HEK293 (cell line): Measurements from ENCODE around the gene RALY.

Experiments used
- CTCF ChIA-PET: fragments of 350-600 bp; formaldehyde crosslinking; extraction: SDS; loops from one replicate; lab custom pipeline; 2021; ENCODE audit warnings: antibody characterized with exemption; lab: Yijun Ruan, JAX
- POLR2A ChIA-PET: fragments of 300-600 bp; formaldehyde crosslinking; extraction: SDS; loops from one replicate; lab custom pipeline; 2020; ENCODE audit warnings: antibody characterized with exemption, inconsistent platforms; lab: Yijun Ruan, JAX
- H3K27ac ChIP-seq: fragments of 200-500 bp; sonication (Bioruptor generic); 2 replicates; pipeline ENCODE4 v1.5.1; 2014; ENCODE audit warnings: low read depth, low read length, control low read depth, inconsistent platforms; ENCODE audit errors: extremely low read depth
- H3K36me3 ChIP-seq, 2 experiments: fragments of 200-500 bp in 1 of 2; sonication (Bioruptor generic) in 1 of 2; 1 replicate in 1 of 2; 2 replicates in 1 of 2; pipeline ENCODE4 v1.5.1; 2014 to 2017; ENCODE audit warnings: inconsistent platforms in 2 of 2, low read length in 2 of 2; ENCODE audit not compliant: control insufficient read depth in 2 of 2, insufficient read depth in 1 of 2
- H3K4me1 ChIP-seq: fragments of 200-500 bp; sonication (Bioruptor generic); 2 replicates; pipeline ENCODE4 v1.5.1; 2014; ENCODE audit warnings: mild to moderate bottlenecking, low read length, inconsistent platforms; ENCODE audit not compliant: control insufficient read depth, insufficient read depth
- H3K4me3 ChIP-seq: 2 replicates; pipeline ENCODE4 v1.5.1; 2011; ENCODE audit warnings: low read depth, mild to moderate bottlenecking, control low read depth, low read length, moderate library complexity
- H3K9me3 ChIP-seq: fragments of 200-500 bp; sonication (Bioruptor generic); 2 replicates; pipeline ENCODE4 v1.5.1; 2014; ENCODE audit warnings: low read depth, low read length, inconsistent platforms; ENCODE audit not compliant: control insufficient read depth, insufficient read depth
- ELK4 ChIP-seq: IDR thresholded peaks from 2 replicates; pipeline ENCODE4 v1.6.1; 2011; ENCODE audit warnings: mild to moderate bottlenecking, low read depth, low read length, borderline replicate concordance
- IKZF3 ChIP-seq: fragments of 450-650 bp; IDR thresholded peaks from 2 replicates; pipeline ENCODE4 v1.5.0; 2018; ENCODE audit warnings: missing biosample characterization, mild to moderate bottlenecking, missing genetic modification characterization, moderate library complexity
- PRDM2 ChIP-seq: fragments of 450-650 bp; formaldehyde crosslinking; IDR thresholded peaks from 2 replicates; pipeline ENCODE4 v1.5.1; 2016; ENCODE audit warnings: missing biosample characterization, missing genetic modification characterization, borderline replicate concordance
- TCF7L2 ChIP-seq: IDR thresholded peaks from 2 replicates; pipeline ENCODE4 v1.6.1; 2011; ENCODE audit warnings: low read depth, mild to moderate bottlenecking, inconsistent platforms, low read length, moderate library complexity, borderline replicate concordance
- ZBTB10 ChIP-seq: fragments of 450-650 bp; formaldehyde crosslinking; IDR thresholded peaks from 2 replicates; pipeline ENCODE4 v1.5.1; 2016; ENCODE audit warnings: missing biosample characterization, missing genetic modification characterization
- ZBTB17 ChIP-seq: fragments of 450-650 bp; formaldehyde crosslinking; IDR thresholded peaks from 2 replicates; pipeline ENCODE4 v1.5.1; 2016; ENCODE audit warnings: missing biosample characterization, missing genetic modification characterization
- ZEB2 ChIP-seq: fragments of 450-650 bp; formaldehyde crosslinking; IDR thresholded peaks from 2 replicates; pipeline ENCODE4 v1.5.1; 2016; ENCODE audit warnings: missing biosample characterization, missing genetic modification characterization
- ZFP37 ChIP-seq: fragments of 450-650 bp; formaldehyde crosslinking; IDR thresholded peaks from 2 replicates; pipeline ENCODE4 v1.5.1; 2016; ENCODE audit warnings: missing biosample characterization, missing genetic modification characterization
- ZFP69B ChIP-seq: fragments of 450-650 bp; formaldehyde crosslinking; IDR thresholded peaks from 2 replicates; pipeline ENCODE4 v1.5.1; 2016; ENCODE audit warnings: missing biosample characterization, missing genetic modification characterization
- ZNF548 ChIP-seq: fragments of 450-650 bp; formaldehyde crosslinking; IDR thresholded peaks from 2 replicates; pipeline ENCODE4 v1.5.1; 2016; ENCODE audit warnings: missing biosample characterization, missing genetic modification characterization
- ZNF549 ChIP-seq: fragments of 450-650 bp; IDR thresholded peaks from 2 replicates; pipeline ENCODE4 v1.5.1; 2018; ENCODE audit warnings: missing biosample characterization, missing genetic modification characterization, mild to moderate bottlenecking, inconsistent platforms, moderate library complexity
- ZNF621 ChIP-seq: fragments of 450-650 bp; formaldehyde crosslinking; IDR thresholded peaks from 2 replicates; pipeline ENCODE4 v1.5.1; 2017; ENCODE audit warnings: missing biosample characterization, missing genetic modification characterization
- ZNF768 ChIP-seq: fragments of 450-650 bp; formaldehyde crosslinking; IDR thresholded peaks from 2 replicates; pipeline ENCODE4 v1.5.1; 2018; ENCODE audit warnings: missing biosample characterization, mild to moderate bottlenecking, missing genetic modification characterization
- TF ChIP-seq, protein P1 (sequence below): sonication (generic); formaldehyde crosslinking; IDR thresholded peaks from 2 replicates; pipeline ENCODE4 v1.8.1; 2022; ENCODE audit warnings: mild to moderate bottlenecking, moderate library complexity, missing genetic modification reagents
- TF ChIP-seq, protein P2 (sequence below): fragments of 450-650 bp; formaldehyde crosslinking; IDR thresholded peaks from 2 replicates; pipeline ENCODE4 v1.5.1; 2016; ENCODE audit warnings: missing biosample characterization, missing genetic modification characterization
- TF ChIP-seq, protein P3 (sequence below): fragments of 450-650 bp; formaldehyde crosslinking; IDR thresholded peaks from 2 replicates; pipeline ENCODE4 v1.5.1; 2016; ENCODE audit warnings: missing biosample characterization, missing genetic modification characterization

RALY gene

DNA sequence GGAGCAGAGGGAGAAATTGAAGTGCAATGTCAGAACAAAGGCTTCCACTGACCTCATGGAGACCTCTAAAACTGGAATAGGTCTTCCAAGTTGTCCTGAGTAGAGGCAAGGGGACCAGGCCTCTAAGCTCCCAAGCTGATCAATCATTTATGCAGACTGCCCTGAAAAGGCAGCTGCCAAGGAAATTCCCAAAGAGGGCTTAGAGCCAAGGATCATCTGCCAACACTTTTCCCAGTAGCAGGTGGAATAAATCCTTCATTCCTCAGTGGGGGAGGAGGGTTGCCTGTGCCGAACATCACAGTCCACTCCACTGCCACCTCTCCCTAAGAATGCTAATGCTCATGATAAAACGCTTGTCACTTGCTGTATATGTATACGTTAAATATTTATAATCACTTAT is 29.3 kb upstream of the RALY start:
- H3K4me1 ChIP-seq = no peaks in the 10 kb centered on the region
- CTCF ChIA-PET = interaction anchor here (0.6 to 1.1 kb wide), 2 partner anchors 17 to 105 kb away, joined by 3 read pairs; no protein-coding TSS in a partner anchor
- TF ChIP-seq ZFP69B (tag by site-specific recombination) (no peak), ZNF548 (tag by site-specific recombination) (no peak)
- TF ChIP-seq, all 188 proteins: peak for 0
- Histone ChIP-seq H3K4me3 (no peak overlapping the region), H3K9me3 (no peaks in the 10 kb centered on the region), H3K36me3 (no peaks in the 10 kb centered on the region), H3K27ac (no peak overlapping the region)
- POLR2A ChIA-PET = interaction anchor here (0.6 kb wide), 1 partner anchor 14 kb away, joined by 4 read pairs; no protein-coding TSS in a partner anchor

DNA sequence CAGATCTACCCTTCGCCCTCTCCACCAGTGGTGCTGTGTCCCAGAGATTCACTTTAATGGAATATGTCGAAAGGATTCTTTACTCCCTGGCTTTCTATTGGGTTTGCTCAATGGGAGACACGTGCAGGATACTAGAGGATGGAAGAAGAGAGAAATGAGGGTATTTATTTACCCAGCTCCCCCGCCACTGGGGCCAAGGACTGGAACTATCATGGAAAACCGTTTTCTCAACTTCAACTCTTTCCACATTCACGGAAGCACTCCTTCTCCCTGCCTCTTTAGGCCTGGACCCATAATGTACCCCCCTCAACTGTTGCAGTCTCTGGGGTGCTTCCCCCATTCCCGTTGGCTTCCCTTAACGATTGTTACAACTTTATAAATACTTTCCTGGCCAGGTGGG is 26.6 kb upstream of the RALY start:
- TF ChIP-seq ZNF768 (tag by site-specific recombination) = no peak
- TF ChIP-seq ZNF549 (tag by site-specific recombination) = no peak
- no peak for TF ChIP-seq PRDM2 (tag by site-specific recombination)
- no peak for TF ChIP-seq IKZF3
- no peak for TF ChIP-seq ZBTB17 (tag by site-specific recombination)
- no peak for TF ChIP-seq ZNF621 (tag by site-specific recombination)
- TF ChIP-seq, protein P1, sequence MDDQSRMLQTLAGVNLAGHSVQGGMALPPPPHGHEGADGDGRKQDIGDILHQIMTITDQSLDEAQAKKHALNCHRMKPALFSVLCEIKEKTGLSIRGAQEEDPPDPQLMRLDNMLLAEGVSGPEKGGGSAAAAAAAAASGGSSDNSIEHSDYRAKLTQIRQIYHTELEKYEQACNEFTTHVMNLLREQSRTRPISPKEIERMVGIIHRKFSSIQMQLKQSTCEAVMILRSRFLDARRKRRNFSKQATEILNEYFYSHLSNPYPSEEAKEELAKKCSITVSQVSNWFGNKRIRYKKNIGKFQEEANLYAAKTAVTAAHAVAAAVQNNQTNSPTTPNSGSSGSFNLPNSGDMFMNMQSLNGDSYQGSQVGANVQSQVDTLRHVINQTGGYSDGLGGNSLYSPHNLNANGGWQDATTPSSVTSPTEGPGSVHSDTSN (CRISPR knock-in tag) = no peak
- no peak for TF ChIP-seq ELK4
- no peak for TF ChIP-seq TCF7L2
- no peak for TF ChIP-seq ZFP37
- TF ChIP-seq ZBTB10 (tag by site-specific recombination) = no peak
- TF ChIP-seq ZEB2 (tag by site-specific recombination) = no peak
- TF ChIP-seq, protein P2, sequence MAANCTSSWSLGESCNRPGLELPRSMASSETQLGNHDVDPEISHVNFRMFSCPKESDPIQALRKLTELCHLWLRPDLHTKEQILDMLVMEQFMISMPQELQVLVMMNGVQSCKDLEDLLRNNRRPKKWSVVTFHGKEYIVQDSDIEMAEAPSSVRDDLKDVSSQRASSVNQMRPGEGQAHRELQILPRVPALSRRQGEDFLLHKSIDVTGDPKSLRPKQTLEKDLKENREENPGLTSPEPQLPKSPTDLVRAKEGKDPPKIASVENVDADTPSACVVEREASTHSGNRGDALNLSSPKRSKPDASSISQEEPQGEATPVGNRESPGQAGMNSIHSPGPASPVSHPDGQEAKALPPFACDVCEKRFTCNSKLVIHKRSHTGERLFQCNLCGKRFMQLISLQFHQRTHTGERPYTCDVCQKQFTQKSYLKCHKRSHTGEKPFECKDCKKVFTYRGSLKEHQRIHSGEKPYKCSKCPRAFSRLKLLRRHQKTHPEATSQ = no peak
- TF ChIP-seq, protein P3, sequence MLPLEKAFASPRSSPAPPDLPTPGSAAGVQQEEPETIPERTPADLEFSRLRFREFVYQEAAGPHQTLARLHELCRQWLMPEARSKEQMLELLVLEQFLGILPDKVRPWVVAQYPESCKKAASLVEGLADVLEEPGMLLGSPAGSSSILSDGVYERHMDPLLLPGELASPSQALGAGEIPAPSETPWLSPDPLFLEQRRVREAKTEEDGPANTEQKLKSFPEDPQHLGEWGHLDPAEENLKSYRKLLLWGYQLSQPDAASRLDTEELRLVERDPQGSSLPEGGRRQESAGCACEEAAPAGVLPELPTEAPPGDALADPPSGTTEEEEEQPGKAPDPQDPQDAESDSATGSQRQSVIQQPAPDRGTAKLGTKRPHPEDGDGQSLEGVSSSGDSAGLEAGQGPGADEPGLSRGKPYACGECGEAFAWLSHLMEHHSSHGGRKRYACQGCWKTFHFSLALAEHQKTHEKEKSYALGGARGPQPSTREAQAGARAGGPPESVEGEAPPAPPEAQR (tag by site-specific recombination) = no peak
- TF ChIP-seq, all 188 proteins: peak for 0
- Histone ChIP-seq H3K27ac (no peak overlapping the region), H3K4me3 (no peak overlapping the region), H3K36me3 (no peaks in the 10 kb centered on the region), H3K4me1 (no peaks in the 10 kb centered on the region), H3K9me3 (no peaks in the 10 kb centered on the region)
- POLR2A ChIA-PET = no interaction called here
- CTCF ChIA-PET = no interaction called here
